GM21423 (cell line): ENCODE measurements around the gene ATRX.
"Not testable (repeated sequence)": the region's sequence is repeated elsewhere in the genome, so short reads cannot be mapped to it uniquely, and the experiment has no call there.

ENCODE experiments used
- ATAC-seq: cut with Tn5 transposase; IDR thresholded peaks from one replicate; pipeline ENCODE4 v1.9.1; 2021; ENCODE audit warnings: mild to moderate bottlenecking, moderate library complexity; ENCODE audit not compliant: unreplicated experiment

The ATRX gene

GRCh38 chrX:77500164-77500563 lies 285.9 kb downstream of the ATRX start:
- ATAC-seq, result not testable (repeated sequence)

GRCh38 chrX:77493677-77494553 lies 292.1 kb downstream of the ATRX start:
- ATAC-seq, result no peak

- no peak for ATAC-seq
Measured at GRCh38 chrX:77484045-77484444, 302.0 kb downstream of the ATRX start.

GRCh38 chrX:77455437-77455836 lies 330.6 kb downstream of the ATRX start:
- no peak for ATAC-seq
